H1 (cell line): ENCODE measurements around the gene TDRD9. TPM values are rescaled to one million over a fixed set of nuclear protein-coding genes. Genes with fewer than 3 reads are reported as not detected.

Source experiments
- CTCF ChIA-PET: fragments of 300-600 bp; sonication (Branson Sonifier 250); formaldehyde crosslinking; loops from one replicate; lab custom pipeline; 2021; ENCODE audit not compliant: partially characterized antibody; lab: Charles Lee
- POLR2A ChIA-PET: fragments of 300-600 bp; sonication (Branson Sonifier 250); formaldehyde crosslinking; loops from one replicate; lab custom pipeline; 2021; ENCODE audit warnings: inconsistent platforms; ENCODE audit not compliant: partially characterized antibody; lab: Charles Lee
- DNase-seq, 2 experiments: peaks; one replicate each; pipeline versions ENCODE4 v3.0.0 to v3.0.0-alpha.2; 2010 to 2022; ENCODE audit warnings: low spot score in 2 of 2, low read depth in 1 of 2, mixed read lengths in 1 of 2
- FAIRE-seq: peaks from 2 replicates; lab custom pipeline; 2011; peaks lifted over from hg19 to GRCh38; lab: Jason Lieb, UNC
- H2AFZ ChIP-seq: 2 replicates; pipeline ENCODE4 v1.8.1; 2012; ENCODE audit warnings: low read length, inconsistent platforms
- H2AK5ac ChIP-seq: 2 replicates; pipeline ENCODE4 v1.6.1; 2013; ENCODE audit warnings: low read depth, low read length
- H2BK120ac ChIP-seq: replicated peaks from 2 replicates; pipeline ENCODE3; 2013; ENCODE audit warnings: low read depth, low read length, inconsistent platforms
- H2BK12ac ChIP-seq: 2 replicates; pipeline ENCODE4 v1.6.1; 2013; ENCODE audit warnings: low read depth, low read length
- H2BK15ac ChIP-seq: 2 replicates; pipeline ENCODE4 v1.6.1; 2013; ENCODE audit warnings: low read length
- H2BK20ac ChIP-seq: 2 replicates; pipeline ENCODE4 v1.6.1; 2013; ENCODE audit warnings: low read length
- H2BK5ac ChIP-seq: 2 replicates; pipeline ENCODE4 v1.6.1; 2013; ENCODE audit warnings: low read depth, low read length
- H3K14ac ChIP-seq: 2 replicates; pipeline ENCODE4 v1.6.1; 2013; ENCODE audit warnings: inconsistent platforms; ENCODE audit not compliant: insufficient read length
- H3K18ac ChIP-seq: 2 replicates; pipeline ENCODE4 v1.6.1; 2013; ENCODE audit warnings: low read length; ENCODE audit errors: extremely low read depth
- H3K23ac ChIP-seq: 2 replicates; pipeline ENCODE4 v1.6.1; 2013; ENCODE audit warnings: inconsistent platforms; ENCODE audit not compliant: insufficient read length
- H3K23me2 ChIP-seq: 2 replicates; pipeline ENCODE4 v1.6.1; 2013; ENCODE audit warnings: low read depth, low read length
- H3K27ac ChIP-seq: 2 replicates; pipeline ENCODE4 v1.6.1; 2011; ENCODE audit warnings: low read depth, low read length, inconsistent platforms
- H3K27me3 ChIP-seq, 4 experiments: replicated peaks in 1 of 4; 1 replicate in 1 of 4; 2 replicates in 3 of 4; pipeline versions ENCODE4 v1.6.1 to v1.8.1; 2011 to 2013; ENCODE audit warnings: low read length in 3 of 4, mild to moderate bottlenecking in 3 of 4, inconsistent platforms in 2 of 4, mixed read lengths in 2 of 4, moderate library complexity in 1 of 4; ENCODE audit not compliant: control insufficient read depth in 3 of 4, insufficient read depth in 3 of 4; ENCODE audit errors: extremely low read depth in 1 of 4
- H3K36me3 ChIP-seq, 4 experiments: 2 replicates each; pipeline versions ENCODE4 v1.6.1 to v1.8.1; 2011 to 2013; ENCODE audit warnings: mild to moderate bottlenecking in 4 of 4, low read length in 3 of 4, moderate library complexity in 2 of 4, control low read depth in 1 of 4, inconsistent platforms in 1 of 4; ENCODE audit not compliant: insufficient read depth in 4 of 4, control insufficient read depth in 2 of 4
- H3K4ac ChIP-seq: replicated peaks from 2 replicates; pipeline ENCODE3; 2013; ENCODE audit warnings: low read length, low read depth, mixed read lengths, inconsistent platforms; ENCODE audit not compliant: insufficient read length
- H3K4me1 ChIP-seq, 4 experiments: replicated peaks in 1 of 4; 1 replicate in 1 of 4; 2 replicates in 3 of 4; pipeline versions ENCODE4 v1.6.1 to v1.8.1; 2011 to 2013; ENCODE audit warnings: low read length in 3 of 4, inconsistent platforms in 2 of 4, mixed read lengths in 1 of 4; ENCODE audit not compliant: insufficient read depth in 4 of 4, control insufficient read depth in 3 of 4
- H3K4me2 ChIP-seq, 2 experiments: 2 replicates each; pipeline versions ENCODE4 v1.6.1 to v1.8.1; 2011 to 2013; ENCODE audit warnings: low read depth in 2 of 2, low read length in 2 of 2, control low read depth in 1 of 2, inconsistent platforms in 1 of 2, mild to moderate bottlenecking in 1 of 2; ENCODE audit not compliant: insufficient read depth in 1 of 2
- H3K4me3 ChIP-seq, 4 experiments: fragments of 200-600, 300-600 bp in 1 of 4; sonication (generic), shearing (Covaris generic), sonication (Bioruptor Twin) in 1 of 4; 2 replicates each; pipeline versions ENCODE4 v1.5.1 to v1.8.1; 2011 to 2016; ENCODE audit warnings: low read length in 4 of 4, low read depth in 3 of 4, control low read depth in 2 of 4, inconsistent platforms in 2 of 4, mild to moderate bottlenecking in 2 of 4, mixed read lengths in 1 of 4, moderate library complexity in 1 of 4; ENCODE audit not compliant: insufficient read depth in 2 of 4; ENCODE audit errors: extremely low read depth in 1 of 4
- H3K56ac ChIP-seq: replicated peaks from 2 replicates; pipeline ENCODE3; 2013; ENCODE audit warnings: low read depth, mild to moderate bottlenecking, mixed read lengths, low read length, inconsistent platforms; ENCODE audit not compliant: insufficient read length
- H3K79me1 ChIP-seq: 2 replicates; pipeline ENCODE4 v1.6.1; 2013; ENCODE audit warnings: low read depth, low read length, control low read depth
- H3K79me2 ChIP-seq, 2 experiments: 2 replicates each; pipeline versions ENCODE4 v1.6.1 to v1.8.1; 2012 to 2013; ENCODE audit warnings: low read length in 2 of 2, mild to moderate bottlenecking in 2 of 2, inconsistent platforms in 1 of 2; ENCODE audit not compliant: insufficient read depth in 2 of 2, control insufficient read depth in 1 of 2
- H3K9ac ChIP-seq, 4 experiments: replicated peaks in 1 of 4; 1 replicate in 1 of 4; 2 replicates in 3 of 4; pipeline versions ENCODE4 v1.6.1 to v1.8.1; 2011 to 2013; ENCODE audit warnings: low read depth in 3 of 4, low read length in 3 of 4, control low read depth in 2 of 4, mild to moderate bottlenecking in 2 of 4, moderate library complexity in 2 of 4, inconsistent platforms in 1 of 4; ENCODE audit errors: extremely low read depth in 1 of 4
- H3K9me3 ChIP-seq, 2 experiments: 2 replicates each; pipeline versions ENCODE4 v1.6.1 to v1.8.1; 2012 to 2013; ENCODE audit warnings: mild to moderate bottlenecking in 2 of 2, moderate library complexity in 2 of 2, control low read depth in 1 of 2, inconsistent platforms in 1 of 2, low read depth in 1 of 2, low read length in 1 of 2, mixed read lengths in 1 of 2; ENCODE audit not compliant: insufficient read depth in 2 of 2
- H4K20me1 ChIP-seq, 2 experiments: replicated peaks in 1 of 2; 2 replicates each; pipeline versions ENCODE3 to v1.8.1; 2011 to 2013; ENCODE audit warnings: inconsistent platforms in 2 of 2, low read length in 2 of 2, mild to moderate bottlenecking in 1 of 2; ENCODE audit not compliant: insufficient read depth in 2 of 2, control insufficient read depth in 1 of 2
- H4K5ac ChIP-seq: 2 replicates; pipeline ENCODE4 v1.6.1; 2013; ENCODE audit warnings: low read length, low read depth, mixed read lengths, inconsistent platforms; ENCODE audit not compliant: insufficient read length
- H4K8ac ChIP-seq: 2 replicates; pipeline ENCODE4 v1.8.0; 2013; ENCODE audit warnings: mild to moderate bottlenecking, moderate library complexity, low read length, inconsistent platforms; ENCODE audit not compliant: insufficient read depth; ENCODE audit errors: extremely low read depth
- H4K91ac ChIP-seq: replicated peaks from 2 replicates; pipeline ENCODE3; 2013; ENCODE audit warnings: low read length, mixed read lengths, inconsistent platforms; ENCODE audit not compliant: insufficient read length
- BRCA1 ChIP-seq: IDR thresholded peaks from 2 replicates; pipeline ENCODE4 v1.6.1; 2012; ENCODE audit warnings: low read depth, low read length, improper control_type of control experiment
- CBX8 ChIP-seq: fragments of 300-800, 300-1000 bp; sonication (generic); IDR thresholded peaks from 2 replicates; pipeline ENCODE4 v1.7.1; 2016; ENCODE audit warnings: low read depth, low read length, borderline replicate concordance
- CHD1 ChIP-seq: IDR thresholded peaks from 2 replicates; pipeline ENCODE4 v1.6.1; 2012; ENCODE audit warnings: low read depth, low read length, improper control_type of control experiment
- CHD2 ChIP-seq: IDR thresholded peaks from 2 replicates; pipeline ENCODE4 v1.6.1; 2012; ENCODE audit warnings: low read length, improper control_type of control experiment
- CREB1 ChIP-seq: IDR thresholded peaks from 2 replicates; pipeline ENCODE4 v1.6.1; 2012; ENCODE audit warnings: inconsistent platforms
- E2F6 ChIP-seq: IDR thresholded peaks from 2 replicates; pipeline ENCODE4 v1.6.1; 2012; ENCODE audit warnings: inconsistent platforms
- POLR2A ChIP-seq, 2 experiments: IDR thresholded peaks; 1 replicate in 1 of 2; 2 replicates in 1 of 2; pipeline ENCODE4 v1.6.1; 2011; ENCODE audit warnings: low read depth in 2 of 2, low read length in 2 of 2, mild to moderate bottlenecking in 2 of 2; ENCODE audit errors: control extremely low read depth in 1 of 2
- SIN3A ChIP-seq, 2 experiments: IDR thresholded peaks in 1 of 2; conservative IDR thresholded peaks in 1 of 2; 2 replicates each; pipeline ENCODE4 v1.6.1; 2011 to 2012; ENCODE audit warnings: low read length in 2 of 2, improper control_type of control experiment in 1 of 2, low read depth in 1 of 2, mild to moderate bottlenecking in 1 of 2
- SP2 ChIP-seq: IDR thresholded peaks from 2 replicates; pipeline ENCODE4 v1.6.1; 2012; ENCODE audit warnings: mild to moderate bottlenecking, low read length, inconsistent platforms
- WGBS, 2 experiments: shearing (Covaris generic) in 1 of 2; methylation state at CpG; one replicate each; pipeline versions ENCODE4 v1.1.6 to v1.1.7; 2013 to 2015; ENCODE audit warnings: low lambda C conversion rate in 2 of 2, mixed read lengths in 2 of 2, inconsistent platforms in 1 of 2, low coverage in 1 of 2, missing lambda C conversion rate in 1 of 2; ENCODE audit not compliant: insufficient replicate concordance in 2 of 2, insufficient coverage in 1 of 2, insufficient read length in 1 of 2; ENCODE audit errors: extremely low coverage in 1 of 2, missing lambda C conversion rate in 1 of 2; 5-methylcytosine and 5-hydroxymethylcytosine counted together
- polyA plus RNA-seq, 7 experiments: library from polyadenylated mRNA; depleted of rRNA in 3 of 7; stranded (reverse) in 5 of 7; unstranded in 2 of 7; fragments of >200 nt in 5 of 7; fragments of 200-250 nt in 2 of 7; gene quantifications; 1 replicate in 5 of 7; 2 replicates in 1 of 7; 4 replicates in 1 of 7; pipeline versions ENCODE4 v1.2.1 to v1.2.3, GENCODE V29; 2011 to 2013; ENCODE audit warnings: missing spikeins in 2 of 7, mixed read lengths in 2 of 7
- total RNA-seq: library from RNA; stranded (reverse); fragmentation: NEBNext Ultra II Directional; extraction: Animal tissue kit (Norgen Biotek cat#: 25700); gene quantifications from 2 replicates; pipeline ENCODE4 v1.2.1, GENCODE V29; 2021

TDRD9 gene
- total and polyA plus RNA-seq, 2 of the 8 experiments (the other 6 are each of a cell fraction or from before 2014, with no cell fraction given): not detected

GRCh38 chr14:103898204-103898603 is 30.1 kb upstream of the TDRD9 start:
- Histone ChIP-seq H3K18ac (no peak overlapping the region), H2AK5ac (no peak overlapping the region), H4K20me1 (no peaks in the 10 kb centered on the region), H4K91ac (no peak overlapping the region), H3K23me2 (no peaks in the 10 kb centered on the region), H3K4ac (no peak overlapping the region), H3K4me1 (no peaks in the 10 kb centered on the region), H3K9me3 (peaks cover 0 to 3% of the 10 kb centered on the region in 2 experiments; a peak in 1 of 4 replicates), H3K79me2 (no peaks in the 10 kb centered on the region), H3K9ac (no peak overlapping the region), H3K4me2 (no peak overlapping the region), H2BK5ac (no peak overlapping the region), H2AFZ (no peak overlapping the region), H4K8ac (no peak overlapping the region), H3K36me3 (no peaks in the 10 kb centered on the region), H2BK15ac (no peak overlapping the region), H4K5ac (no peak overlapping the region), H3K27ac (no peak overlapping the region), H3K56ac (no peak overlapping the region), H2BK20ac (no peak overlapping the region), H3K14ac (no peak overlapping the region), H3K79me1 (no peaks in the 10 kb centered on the region), H2BK120ac (no peak overlapping the region), H2BK12ac (no peak overlapping the region)
- DNase-seq: no peak
- no peak for FAIRE-seq
- 88% methylated on average over 4 of the region's 4 CpGs; no CpG with 5 or more reads in 1 of the 2 experiments for WGBS, 2 experiments
- TF ChIP-seq BRCA1: no peak
- no peak for TF ChIP-seq SIN3A (conservative IDR thresholded peaks at IDR 0.05 in 1 of 2, IDR thresholded peaks at IDR 0.05 in 1 of 2; ENCODE audit: low read depth in 1 of 2, low read length in 2 of 2)
- no peak for TF ChIP-seq E2F6
- TF ChIP-seq CREB1: no peak
- TF ChIP-seq CBX8: no peak
- TF ChIP-seq SP2: no peak
- TF ChIP-seq POLR2A (IDR thresholded peaks at IDR 0.05; ENCODE audit: control extremely low read depth in 1 of 2, low read depth in 2 of 2, low read length in 2 of 2): no peak
- TF ChIP-seq CHD2: no peak
- no peak for TF ChIP-seq CHD1
- TF ChIP-seq, all 59 proteins: peak for 0
- Histone ChIP-seq H3K27me3 (no peaks in the 10 kb centered on the region), H3K23ac (no peak overlapping the region), H3K4me3 (no peak overlapping the region)
- CTCF ChIA-PET: interaction anchor here (0.6 to 4.3 kb wide), 10 partner anchors 11 to 178 kb away, joined by 3 to 31 read pairs (median 4); no protein-coding TSS in a partner anchor
- POLR2A ChIA-PET: no interaction called here
